Stomach smooth muscle (tissue), 2 donors: Measurements from ENCODE around the gene ZRANB2.

ENCODE experiments used
- H3K27ac ChIP-seq: one replicate; pipeline ENCODE4 v1.7.0; 2013; ENCODE audit warnings: mild to moderate bottlenecking, low read length, inconsistent platforms
- H3K27me3 ChIP-seq, 2 donors: one replicate each; pipeline ENCODE4 v1.7.0; 2013; ENCODE audit warnings: low read length in 2 of 2; ENCODE audit not compliant: insufficient read depth in 2 of 2, control insufficient read depth in 1 of 2
- H3K36me3 ChIP-seq, 2 donors: one replicate each; pipeline ENCODE4 v1.7.0; 2013; ENCODE audit warnings: low read length in 2 of 2; ENCODE audit not compliant: control insufficient read depth in 2 of 2, insufficient read depth in 2 of 2
- H3K4me1 ChIP-seq: one replicate; pipeline ENCODE4 v1.7.0; 2013; ENCODE audit warnings: low read length; ENCODE audit not compliant: control insufficient read depth, insufficient read depth
- H3K4me3 ChIP-seq, 2 donors: one replicate each; pipeline ENCODE4 v1.7.0; 2013; ENCODE audit warnings: low read length in 2 of 2
- H3K9ac ChIP-seq, 2 donors: one replicate each; pipeline ENCODE4 v1.7.0; 2013; ENCODE audit warnings: low read length in 2 of 2, mild to moderate bottlenecking in 1 of 2
- H3K9me3 ChIP-seq, 2 donors: one replicate each; pipeline ENCODE4 v1.7.0; 2013; ENCODE audit warnings: low read length in 2 of 2; ENCODE audit not compliant: control insufficient read depth in 2 of 2
- donor health status: healthy.
- donor health status: Pancreatic carcinoma.

Gene ZRANB2

GRCh38 chr1:71080739-71081696, at the start of gene ZRANB2:
Gene ZRANB2, minus strand, starts transcription at chr1:71081035. Its CDS starts 40 bp downstream, at chr1:71080995.
- Histone ChIP-seq H3K27me3 (no peaks in the 10 kb centered on the region), H3K27ac (peak within 1 kb of the TSS; percentile 88), H3K4me1 (peaks cover 3% of the 10 kb centered on the region), H3K9me3 (no peaks in the 10 kb centered on the region), H3K9ac (peak within 1 kb of the TSS; percentile 83 to 95), H3K36me3 (peaks cover 9 to 10% of the 10 kb centered on the region in 2 donors), H3K4me3 (peak within 1 kb of the TSS; percentile 91 to 94)

GRCh38 chr1:71128060-71128459, 47.2 kb upstream of the ZRANB2 start:
- no peaks in the 10 kb centered on the region for H3K27me3 ChIP-seq
- peaks cover 4 to 20% of the 10 kb centered on the region in 2 donors for H3K9me3 ChIP-seq
- H3K27ac ChIP-seq: no peak overlapping the region
- H3K36me3 ChIP-seq: no peaks in the 10 kb centered on the region
- H3K9ac ChIP-seq: no peak overlapping the region
- no peak overlapping the region for H3K4me3 ChIP-seq
- H3K4me1 ChIP-seq: no peaks in the 10 kb centered on the region

- Histone ChIP-seq H3K9ac (no peak overlapping the region), H3K4me1 (no peaks in the 10 kb centered on the region), H3K36me3 (no peaks in the 10 kb centered on the region), H3K27ac (no peak overlapping the region), H3K9me3 (no peaks in the 10 kb centered on the region), H3K4me3 (no peak overlapping the region), H3K27me3 (no peaks in the 10 kb centered on the region)
Observed at GRCh38 chr1:71118086-71118485, 37.3 kb upstream of the ZRANB2 start.

GRCh38 chr1:71116729-71117128, 35.9 kb upstream of the ZRANB2 start:
- Histone ChIP-seq H3K9me3 (no peaks in the 10 kb centered on the region), H3K27ac (no peak overlapping the region), H3K4me3 (no peak overlapping the region), H3K36me3 (no peaks in the 10 kb centered on the region), H3K27me3 (no peaks in the 10 kb centered on the region), H3K4me1 (no peaks in the 10 kb centered on the region), H3K9ac (no peak overlapping the region)

- H3K27ac ChIP-seq: no peak overlapping the region
- no peaks in the 10 kb centered on the region for H3K4me1 ChIP-seq
- H3K4me3 ChIP-seq: no peak overlapping the region
- no peak overlapping the region for H3K9ac ChIP-seq
- no peaks in the 10 kb centered on the region for H3K27me3 ChIP-seq
- no peaks in the 10 kb centered on the region for H3K36me3 ChIP-seq
- H3K9me3 ChIP-seq: no peaks in the 10 kb centered on the region
Observed at GRCh38 chr1:71106658-71107322, 26.0 kb upstream of the ZRANB2 start.

GRCh38 chr1:71104417-71104816, 23.6 kb upstream of the ZRANB2 start:
- Histone ChIP-seq H3K4me3 (no peak overlapping the region), H3K27me3 (no peaks in the 10 kb centered on the region), H3K9ac (no peak overlapping the region), H3K4me1 (no peaks in the 10 kb centered on the region), H3K9me3 (no peaks in the 10 kb centered on the region), H3K27ac (no peak overlapping the region), H3K36me3 (no peaks in the 10 kb centered on the region)

GRCh38 chr1:71101839-71102376, 21.1 kb upstream of the ZRANB2 start:
- H3K36me3 ChIP-seq: no peaks in the 10 kb centered on the region
- no peaks in the 10 kb centered on the region for H3K4me1 ChIP-seq
- H3K27ac ChIP-seq: no peak overlapping the region
- no peak overlapping the region for H3K4me3 ChIP-seq
- H3K27me3 ChIP-seq: no peaks in the 10 kb centered on the region
- no peaks in the 10 kb centered on the region for H3K9me3 ChIP-seq
- H3K9ac ChIP-seq: no peak overlapping the region

- no peak overlapping the region for H3K4me3 ChIP-seq
- no peaks in the 10 kb centered on the region for H3K9me3 ChIP-seq
- no peak overlapping the region for H3K27ac ChIP-seq
- H3K4me1 ChIP-seq: no peaks in the 10 kb centered on the region
- H3K9ac ChIP-seq: no peak overlapping the region
- H3K27me3 ChIP-seq: no peaks in the 10 kb centered on the region
- no peaks in the 10 kb centered on the region for H3K36me3 ChIP-seq
Observed at GRCh38 chr1:71097428-71097827, 16.6 kb upstream of the ZRANB2 start.

- Histone ChIP-seq H3K9ac (no peak overlapping the region), H3K36me3 (no peaks in the 10 kb centered on the region), H3K9me3 (no peaks in the 10 kb centered on the region), H3K27me3 (no peaks in the 10 kb centered on the region), H3K4me1 (no peaks in the 10 kb centered on the region), H3K4me3 (no peak overlapping the region), H3K27ac (no peak overlapping the region)
Observed at GRCh38 chr1:71094913-71095312, 14.1 kb upstream of the ZRANB2 start.

GRCh38 chr1:71093938-71094337, 13.1 kb upstream of the ZRANB2 start:
- Histone ChIP-seq H3K27me3 (no peaks in the 10 kb centered on the region), H3K36me3 (no peaks in the 10 kb centered on the region), H3K9me3 (no peaks in the 10 kb centered on the region), H3K4me3 (no peak overlapping the region), H3K4me1 (peaks cover 4% of the 10 kb centered on the region), H3K9ac (no peak overlapping the region), H3K27ac (no peak overlapping the region)
